HEK293 (cell line): ENCODE data around the gene SLIT1.

Source experiments
- CTCF ChIP-seq: fragments of 450-650 bp; formaldehyde crosslinking; IDR thresholded peaks from 2 replicates; pipeline ENCODE4 v1.5.1; 2016; ENCODE audit warnings: missing biosample characterization, missing genetic modification characterization
- KLF9 ChIP-seq: fragments of 450-650 bp; formaldehyde crosslinking; IDR thresholded peaks from 2 replicates; pipeline ENCODE4 v1.5.1; 2016; ENCODE audit warnings: missing biosample characterization, missing genetic modification characterization, low read depth
- REST ChIP-seq: fragments of 450-650 bp; formaldehyde crosslinking; IDR thresholded peaks from 2 replicates; pipeline ENCODE4 v1.5.1; 2016; ENCODE audit warnings: missing biosample characterization, missing genetic modification characterization
- ZBTB17 ChIP-seq: fragments of 450-650 bp; formaldehyde crosslinking; IDR thresholded peaks from 2 replicates; pipeline ENCODE4 v1.5.1; 2016; ENCODE audit warnings: missing biosample characterization, missing genetic modification characterization
- ZBTB21 ChIP-seq: fragments of 450-650 bp; formaldehyde crosslinking; IDR thresholded peaks from 2 replicates; pipeline ENCODE4 v1.5.1; 2017; ENCODE audit warnings: missing biosample characterization, missing genetic modification characterization
- ZNF121 ChIP-seq: fragments of 450-650 bp; formaldehyde crosslinking; IDR thresholded peaks from 2 replicates; pipeline ENCODE4 v1.5.1; 2016; ENCODE audit warnings: missing biosample characterization, missing genetic modification characterization
- ZNF311 ChIP-seq: fragments of 450-650 bp; formaldehyde crosslinking; IDR thresholded peaks from 2 replicates; pipeline ENCODE4 v1.5.1; 2017; ENCODE audit warnings: missing biosample characterization, missing genetic modification characterization, borderline replicate concordance
- ZNF585B ChIP-seq: fragments of 450-650 bp; formaldehyde crosslinking; IDR thresholded peaks from 2 replicates; pipeline ENCODE4 v1.5.1; 2016; ENCODE audit warnings: missing biosample characterization, missing genetic modification characterization
- ZNF658 ChIP-seq: fragments of 450-650 bp; formaldehyde crosslinking; IDR thresholded peaks from 2 replicates; pipeline ENCODE4; 2016; ENCODE audit warnings: missing biosample characterization, missing genetic modification characterization
- ZNF777 ChIP-seq: fragments of 450-650 bp; formaldehyde crosslinking; IDR thresholded peaks from 2 replicates; pipeline ENCODE4 v1.5.1; 2017; ENCODE audit warnings: missing biosample characterization, missing genetic modification characterization, borderline replicate concordance
- ZSCAN30 ChIP-seq: fragments of 450-650 bp; IDR thresholded peaks from 2 replicates; pipeline ENCODE4 v1.5.1; 2018; ENCODE audit warnings: missing biosample characterization, mild to moderate bottlenecking, missing genetic modification characterization, moderate library complexity

GRCh38 chr10:97095701-97096260, 90.0 kb downstream of the SLIT1 start:
- TF ChIP-seq ZBTB17, result no peak
- no peak for TF ChIP-seq CTCF (tag by site-specific recombination)
- no peak for TF ChIP-seq KLF9 (tag by site-specific recombination)
- no peak for TF ChIP-seq REST (tag by site-specific recombination)
- TF ChIP-seq ZBTB21 (tag by site-specific recombination), result no peak
- TF ChIP-seq ZNF658, result no peak
- no peak for TF ChIP-seq ZNF777 (tag by site-specific recombination)
- TF ChIP-seq ZSCAN30 (tag by site-specific recombination), result no peak
- TF ChIP-seq ZNF121, result no peak
- TF ChIP-seq ZNF585B, result no peak
- TF ChIP-seq ZNF311 (tag by site-specific recombination), result no peak
